Activated T-cell treated with anti-CD3 and anti-CD28 coated beads, Interleukin-2, amount 50 U/mL, for 4 hours (primary cell): ENCODE results near the gene NR4A1. TPM values are rescaled to one million over a fixed set of nuclear protein-coding genes. Genes with fewer than 3 reads are reported as not detected.

ENCODE experiments used
- ATAC-seq, 2 donors: fragments of 200-7000 bp; cut with Tn5 transposase; one replicate each; pipeline ENCODE4 v1.10.0; 2021
- DNase-seq: peaks from one replicate; pipeline ENCODE4 v3.0.0-alpha.2; 2020
- H3K27me3 Mint-ChIP-seq: one replicate; pipeline ENCODE4 v1.8.0; 2021; ENCODE audit warnings: low read depth, mixed read lengths
- H3K36me3 Mint-ChIP-seq: one replicate; pipeline ENCODE4 v1.8.0; 2022; ENCODE audit warnings: mixed read lengths; ENCODE audit not compliant: insufficient read depth
- H3K4me1 Mint-ChIP-seq: one replicate; pipeline ENCODE4 v1.8.0; 2021; ENCODE audit warnings: low read depth, mixed read lengths
- H3K4me3 Mint-ChIP-seq: one replicate; pipeline ENCODE4 v1.8.0; 2021; ENCODE audit warnings: mild to moderate bottlenecking, moderate library complexity, mixed read lengths
- H3K9me3 Mint-ChIP-seq: one replicate; pipeline ENCODE4 v1.8.0; 2021; ENCODE audit warnings: mixed read lengths
- total RNA-seq, 3 donors: library from RNA; stranded (reverse); gene quantifications; one replicate each; pipeline ENCODE4 v1.2.1, GENCODE V29; 2021

NR4A1 gene
- total RNA-seq, 3 donors from 2014 or later = 26.0 to 34.5 (median 31.3) TPM

GRCh38 chr12:52010692-52011601 lies 40.3 kb upstream of the NR4A1 start:
- Mint-ChIP-seq H3K4me1 (peaks cover 18% of the 10 kb centered on the region), H3K27me3 (peaks cover 3% of the 10 kb centered on the region), H3K9me3 (no peaks in the 10 kb centered on the region), H3K36me3 (peaks cover 14% of the 10 kb centered on the region), H3K4me3 (no peak overlapping the region)
- DNase-seq (no peak), ATAC-seq (no peak)

- Mint-ChIP-seq H3K9me3 (no peaks in the 10 kb centered on the region), H3K4me3 (no peak overlapping the region), H3K36me3 (peaks cover 14% of the 10 kb centered on the region), H3K27me3 (no peaks in the 10 kb centered on the region), H3K4me1 (peaks cover 13% of the 10 kb centered on the region)
- no peak for ATAC-seq
- no peak for DNase-seq
Measured at GRCh38 chr12:52011602-52012214, 39.5 kb upstream of the NR4A1 start.

GRCh38 chr12:52013626-52014310 lies 37.5 kb upstream of the NR4A1 start:
- DNase-seq (no peak), ATAC-seq (no peak)
- no peaks in the 10 kb centered on the region for H3K27me3 Mint-ChIP-seq
- peaks cover 14% of the 10 kb centered on the region for H3K36me3 Mint-ChIP-seq
- no peaks in the 10 kb centered on the region for H3K9me3 Mint-ChIP-seq
- no peak overlapping the region for H3K4me3 Mint-ChIP-seq
- H3K4me1 Mint-ChIP-seq = peaks cover 3% of the 10 kb centered on the region

GRCh38 chr12:52014567-52015530 lies 36.4 kb upstream of the NR4A1 start:
- no peak overlapping the region for H3K4me3 Mint-ChIP-seq

GRCh38 chr12:52015532-52016041 lies 35.7 kb upstream of the NR4A1 start:
- no peak for ATAC-seq
- no peaks in the 10 kb centered on the region for H3K27me3 Mint-ChIP-seq
- DNase-seq = no peak
- H3K9me3 Mint-ChIP-seq = no peaks in the 10 kb centered on the region
- peaks cover 6% of the 10 kb centered on the region for H3K4me1 Mint-ChIP-seq
- peaks cover 14% of the 10 kb centered on the region for H3K36me3 Mint-ChIP-seq
- no peak overlapping the region for H3K4me3 Mint-ChIP-seq

More at GRCh38 chr12:52014567-52015530, 36.4 kb upstream of the NR4A1 start:
- ATAC-seq (no peak), DNase-seq (no peak)
- no peaks in the 10 kb centered on the region for H3K9me3 Mint-ChIP-seq
- peaks cover 14% of the 10 kb centered on the region for H3K36me3 Mint-ChIP-seq
- H3K4me1 Mint-ChIP-seq = no peaks in the 10 kb centered on the region
- no peaks in the 10 kb centered on the region for H3K27me3 Mint-ChIP-seq

- Mint-ChIP-seq H3K27me3 (no peaks in the 10 kb centered on the region), H3K36me3 (peaks cover 5% of the 10 kb centered on the region), H3K4me1 (peaks cover 16% of the 10 kb centered on the region), H3K4me3 (no peak overlapping the region), H3K9me3 (no peaks in the 10 kb centered on the region)
- DNase-seq = no peak
- no peak for ATAC-seq
Measured at GRCh38 chr12:52018433-52019112, 32.7 kb upstream of the NR4A1 start.

- DNase-seq = no peak
- Mint-ChIP-seq H3K4me1 (peaks cover 21% of the 10 kb centered on the region), H3K9me3 (no peaks in the 10 kb centered on the region), H3K27me3 (no peaks in the 10 kb centered on the region), H3K36me3 (peaks cover under 1% of the 10 kb centered on the region), H3K4me3 (no peak overlapping the region)
- ATAC-seq = no peak
Measured at GRCh38 chr12:52019113-52019770, 32.0 kb upstream of the NR4A1 start.

- ATAC-seq (peak in 1 of 2 donors; percentile 24), DNase-seq (peak; percentile 64)
- Mint-ChIP-seq H3K9me3 (no peaks in the 10 kb centered on the region), H3K4me3 (no peak overlapping the region), H3K27me3 (no peaks in the 10 kb centered on the region), H3K36me3 (no peaks in the 10 kb centered on the region), H3K4me1 (peaks cover 35% of the 10 kb centered on the region)
Measured at GRCh38 chr12:52020539-52021336, 30.5 kb upstream of the NR4A1 start.

- no peaks in the 10 kb centered on the region for H3K9me3 Mint-ChIP-seq
- no peak for DNase-seq
- no peaks in the 10 kb centered on the region for H3K27me3 Mint-ChIP-seq
- peaks cover 40% of the 10 kb centered on the region for H3K4me1 Mint-ChIP-seq
- ATAC-seq = peak in 1 of 2 donors; percentile 3
- H3K36me3 Mint-ChIP-seq = no peaks in the 10 kb centered on the region
- peak overlapping the region; percentile 71 for H3K4me3 Mint-ChIP-seq
Measured at GRCh38 chr12:52022841-52023181, 28.4 kb upstream of the NR4A1 start.

GRCh38 chr12:52023182-52023975 lies 27.9 kb upstream of the NR4A1 start:
- Mint-ChIP-seq H3K9me3 (no peaks in the 10 kb centered on the region), H3K27me3 (no peaks in the 10 kb centered on the region), H3K36me3 (no peaks in the 10 kb centered on the region), H3K4me1 (peaks cover 40% of the 10 kb centered on the region), H3K4me3 (peak overlapping the region; percentile 81)
- ATAC-seq = peak; percentile 69 to 75
- DNase-seq = peak; percentile 92

GRCh38 chr12:52023976-52024688 lies 27.1 kb upstream of the NR4A1 start:
- ATAC-seq (peak; percentile 6 to 9), DNase-seq (no peak)
- Mint-ChIP-seq H3K36me3 (no peaks in the 10 kb centered on the region), H3K4me3 (peak overlapping the region; percentile 81), H3K27me3 (no peaks in the 10 kb centered on the region), H3K4me1 (peaks cover 40% of the 10 kb centered on the region), H3K9me3 (no peaks in the 10 kb centered on the region)
